Adrenal gland (tissue), 12 donors: ENCODE data around the gene TBCEL. TPM values are rescaled to one million over a fixed set of nuclear protein-coding genes. Genes with fewer than 3 reads are reported as not detected.

ENCODE experiments used
- DNase-seq, 7 donors: peaks; one replicate each; pipeline ENCODE4 v3.0.0-alpha.2; 2019 to 2020
- H3K27ac ChIP-seq, 5 donors: fragments of 200-600 bp; sonication (generic) in 4 of 5; 1 replicate in 3 of 5; 2 replicates in 2 of 5; pipeline versions ENCODE4 v1.5.1 to v1.8.0; 2016 to 2020; ENCODE audit warnings: mild to moderate bottlenecking in 1 of 5
- H3K27me3 ChIP-seq: fragments of 200-600 bp; 2 replicates; pipeline ENCODE4 v1.8.0; 2021
- H3K36me3 ChIP-seq, 2 donors: fragments of 200-600 bp; replicated peaks in 1 of 2; 1 replicate in 1 of 2; 2 replicates in 1 of 2; pipeline versions ENCODE4 v1.5.1 to v1.8.0; 2018 to 2022
- H3K4me1 ChIP-seq, 2 donors: fragments of 200-600 bp; replicated peaks in 1 of 2; 1 replicate in 1 of 2; 2 replicates in 1 of 2; pipeline versions ENCODE4 v1.5.1 to v1.8.0; 2018 to 2021
- H3K4me3 ChIP-seq, 4 donors: fragments of 200-600 bp; sonication (generic) in 3 of 4; one replicate each; pipeline ENCODE4 v1.5.1; 2016 to 2018
- H3K9me3 ChIP-seq, 3 donors: fragments of 200-600 bp; sonication (generic) in 1 of 3; replicated peaks in 1 of 3; 1 replicate in 2 of 3; 2 replicates in 1 of 3; pipeline versions ENCODE4 v1.5.1 to v1.8.0; 2016 to 2021
- CTCF ChIP-seq, 6 experiments: fragments of 450-650 bp in 4 of 6; fragments of 200-600 bp in 2 of 6; sonication (generic) in 1 of 6; IDR thresholded peaks; 1 replicate in 5 of 6; 2 replicates in 1 of 6; pipeline versions ENCODE4 v1.5.1 to v1.8.0; 2016 to 2021; ENCODE audit warnings: antibody characterized with exemption in 6 of 6, mild to moderate bottlenecking in 2 of 6, moderate library complexity in 1 of 6
- POLR2A ChIP-seq, 2 donors: fragments of 450-650 bp; IDR thresholded peaks; one replicate each; pipeline ENCODE4 v1.6.1; 2017; ENCODE audit warnings: antibody characterized with exemption in 2 of 2, mild to moderate bottlenecking in 2 of 2, moderate library complexity in 1 of 2
- WGBS, 4 donors: extraction: QIAGEN DNeasy Blood & Tissue Kit in 2 of 4; methylation state at CpG; one replicate each; pipeline versions ENCODE4 v1.1.5 to v1.1.7; 2013 to 2017; 5-methylcytosine and 5-hydroxymethylcytosine counted together
- intact Hi-C, 2 donors: fragments of 100-400 bp; cut with DNase I; formaldehyde crosslinking; loops; one replicate each; pipeline versions ENCODE4 v1.14.1 to v1.15.0; 2022 to 2023
- polyA plus RNA-seq, 3 donors: library from polyadenylated mRNA; stranded (reverse); fragments of 200-250 nt in 2 of 3; fragments of 350-450 nt in 1 of 3; fragmentation: Illumina TruSeq in 1 of 3; extraction: RNeasy Lipid Tissue Mini Kit (QIAGEN cat#74804) in 1 of 3; gene quantifications; one replicate each; pipeline ENCODE4 v1.2.3, GENCODE V29; 2013 to 2014
- total RNA-seq, 9 donors: library from RNA; depleted of rRNA in 4 of 9; stranded (reverse); fragments of >200 nt in 4 of 9; fragments of 120-200 nt in 1 of 9; fragmentation: NEBNext Ultra II Directional in 1 of 9; extraction: Animal tissue kit (Norgen Biotek cat#: 25700) in 1 of 9; gene quantifications; one replicate each; pipeline versions ENCODE4 v1.1.0 to v1.2.4, GENCODE V29; 2013 to 2023
- donor health status: healthy with polysubstance abuse.
- donor health status: Bipolar disorder and iron deficiency.
- donor health status: DM: yes; HTN: yes; CAD: no.
- donor health status: DM: no; HTN: no; CAD: no.
- donor health status: DM: no; HTN: no; CAD: no.
- donor health status: DM: yes; HTN: yes; CAD: no.

The TBCEL gene
- total and polyA plus RNA-seq, 12 donors, result 4.0 to 32.2 (median 20.9) TPM

GRCh38 chr11:120991830-120992686, 31.8 kb upstream of the TBCEL start:
- Histone ChIP-seq H3K4me1 (no peaks in the 10 kb centered on the region), H3K27me3 (peaks cover 5% of the 10 kb centered on the region), H3K9me3 (no peaks in the 10 kb centered on the region), H3K27ac (no peak overlapping the region), H3K36me3 (no peaks in the 10 kb centered on the region), H3K4me3 (no peak overlapping the region)
- TF ChIP-seq POLR2A (IDR thresholded peaks at IDR 0.05), result no peak
- TF ChIP-seq CTCF (IDR thresholded peaks at IDR 0.05), result no peak
- 83 to 97% (median 89%) methylated on average over 10 of the region's 10 CpGs for WGBS, 4 donors
- intact Hi-C loops, result no loop called here
- DNase-seq, result no peak

GRCh38 chr11:120994091-120994859, 29.6 kb upstream of the TBCEL start:
- Histone ChIP-seq H3K27me3 (peaks cover 12% of the 10 kb centered on the region), H3K4me1 (no peaks in the 10 kb centered on the region), H3K36me3 (no peaks in the 10 kb centered on the region), H3K27ac (no peak overlapping the region), H3K4me3 (no peak overlapping the region), H3K9me3 (no peaks in the 10 kb centered on the region)
- WGBS, 4 donors, result 20 to 52% (median 33%) methylated on average over 1 of the region's 1 CpG
- DNase-seq, result peak in 1 of 7 donors; percentile 16
- TF ChIP-seq CTCF (IDR thresholded peaks at IDR 0.05), result no peak
- TF ChIP-seq POLR2A (IDR thresholded peaks at IDR 0.05), result no peak
- intact Hi-C loops, result no loop called here

- intact Hi-C loops, result no loop called here
Measured at GRCh38 chr11:120995184-120995583, 28.7 kb upstream of the TBCEL start.

More at GRCh38 chr11:120995184-120995583, 28.7 kb upstream of the TBCEL start:
- DNase-seq, result no peak
- Histone ChIP-seq H3K4me1 (no peaks in the 10 kb centered on the region), H3K4me3 (no peak overlapping the region), H3K36me3 (no peaks in the 10 kb centered on the region), H3K9me3 (no peaks in the 10 kb centered on the region), H3K27me3 (peaks cover 12% of the 10 kb centered on the region), H3K27ac (no peak overlapping the region)
- 80 to 88% (median 87%) methylated on average over 2 of the region's 2 CpGs for WGBS, 4 donors
- no peak for TF ChIP-seq POLR2A (IDR thresholded peaks at IDR 0.05)
- TF ChIP-seq CTCF (IDR thresholded peaks at IDR 0.05), result no peak
